SU-DHL-6 (cell line): ENCODE data around the gene DOCK11.
A peak's percentile ranks its signal among the peaks of the same experiment; 100 is the strongest.

ENCODE experiments used
- H2AFZ ChIP-seq: fragments of 200-600 bp; sonication (generic); 2 replicates; pipeline ENCODE4 v1.6.1; 2014; ENCODE audit warnings: low read depth, mild to moderate bottlenecking, moderate library complexity, mixed read lengths, antibody characterized with exemption, low read length; ENCODE audit not compliant: severe bottlenecking
- H3F3A ChIP-seq: fragments of 200-600 bp; shearing (Covaris generic); 2 replicates; pipeline ENCODE4 v1.6.0; 2016; ENCODE audit warnings: antibody characterized with exemption, mild to moderate bottlenecking; ENCODE audit not compliant: insufficient read depth
- H3K27ac ChIP-seq: fragments of 200-600 bp; sonication (generic); 2 replicates; pipeline ENCODE4 v1.5.1; 2016; ENCODE audit warnings: low read depth, mild to moderate bottlenecking, low read length, moderate library complexity, mixed read lengths
- H3K27me3 ChIP-seq: fragments of 200-600 bp; sonication (generic), shearing (Covaris generic); 2 replicates; pipeline ENCODE4 v1.6.0; 2014; ENCODE audit warnings: mild to moderate bottlenecking, low read length
- H3K36me3 ChIP-seq: fragments of 200-600 bp; sonication (generic); 2 replicates; pipeline ENCODE4 v1.6.1; 2014; ENCODE audit warnings: mild to moderate bottlenecking, low read length, mixed read lengths
- H3K4me2 ChIP-seq: fragments of 300-600, 200-600 bp; shearing (Covaris generic), sonication (generic); 2 replicates; pipeline ENCODE4 v1.6.0; 2014; ENCODE audit warnings: low read length, low read depth, mild to moderate bottlenecking; ENCODE audit not compliant: poor library complexity, severe bottlenecking
- H3K4me3 ChIP-seq: fragments of 200-600 bp; sonication (generic); 2 replicates; pipeline ENCODE4 v1.5.1; 2014; ENCODE audit warnings: antibody characterized with exemption, low read length, mild to moderate bottlenecking, mixed read lengths; ENCODE audit not compliant: insufficient read depth, poor library complexity, severe bottlenecking
- H3K79me2 ChIP-seq: fragments of 200-600 bp; sonication (generic); 2 replicates; pipeline ENCODE4 v1.6.1; 2014; ENCODE audit warnings: mild to moderate bottlenecking, low read length, moderate library complexity; ENCODE audit not compliant: insufficient read depth
- H3K9ac ChIP-seq: fragments of 200-600 bp; sonication (generic); 2 replicates; pipeline ENCODE4 v1.7.0; 2014; ENCODE audit warnings: mild to moderate bottlenecking, low read length
- H3K9me2 ChIP-seq: fragments of 200-600 bp; sonication (generic); replicated peaks from 2 replicates; pipeline ENCODE4 v1.6.1; 2014; ENCODE audit warnings: low read length; ENCODE audit not compliant: insufficient read depth
- H3K9me3 ChIP-seq: fragments of 200-600 bp; sonication (generic); 2 replicates; pipeline ENCODE4 v1.6.1; 2014; ENCODE audit warnings: low read length, mixed read lengths; ENCODE audit not compliant: insufficient read depth
- H4K20me1 ChIP-seq: fragments of 200-600 bp; sonication (generic); 2 replicates; pipeline ENCODE4 v1.6.1; 2014; ENCODE audit warnings: low read depth, mild to moderate bottlenecking, antibody characterized with exemption, low read length, moderate library complexity, mixed read lengths
- CTCF ChIP-seq: fragments of 200-600 bp; sonication (generic); IDR thresholded peaks from one replicate; pipeline ENCODE4 v1.5.1; 2017; ENCODE audit warnings: antibody characterized with exemption, mild to moderate bottlenecking, low read length, moderate library complexity; ENCODE audit not compliant: insufficient read depth, poor library complexity, severe bottlenecking
- EZH2phosphoT487 ChIP-seq: fragments of 200-600 bp; sonication (generic), shearing (Covaris generic); conservative IDR thresholded peaks from 2 replicates; pipeline ENCODE4 v1.6.1; 2018; ENCODE audit warnings: mild to moderate bottlenecking, antibody characterized with exemption, low read length, moderate library complexity, mixed read lengths

DOCK11 gene

GRCh38 chrX:118530219-118530911, 34.8 kb downstream of the DOCK11 start:
- H2AFZ ChIP-seq = no peak overlapping the region
- H3K36me3 ChIP-seq = no peaks in the 10 kb centered on the region
- H3F3A ChIP-seq = no peaks in the 10 kb centered on the region
- no peaks in the 10 kb centered on the region for H3K27me3 ChIP-seq
- H3K4me3 ChIP-seq = no peak overlapping the region
- H3K4me2 ChIP-seq = no peak overlapping the region
- H3K79me2 ChIP-seq = no peaks in the 10 kb centered on the region
- TF ChIP-seq CTCF = no peak
- no peak for TF ChIP-seq EZH2phosphoT487
- no peaks in the 10 kb centered on the region for H3K9me2 ChIP-seq
- H3K9ac ChIP-seq = no peak overlapping the region
- H4K20me1 ChIP-seq = no peaks in the 10 kb centered on the region
- H3K9me3 ChIP-seq = no peaks in the 10 kb centered on the region
- H3K27ac ChIP-seq = no peak overlapping the region

- Histone ChIP-seq H3K27ac (no peak overlapping the region), H3K9ac (no peak overlapping the region), H3F3A (no peaks in the 10 kb centered on the region), H4K20me1 (no peaks in the 10 kb centered on the region), H3K4me3 (no peak overlapping the region), H3K27me3 (no peaks in the 10 kb centered on the region), H3K36me3 (no peaks in the 10 kb centered on the region), H2AFZ (no peak overlapping the region), H3K4me2 (no peak overlapping the region), H3K9me3 (no peaks in the 10 kb centered on the region), H3K9me2 (no peaks in the 10 kb centered on the region), H3K79me2 (no peaks in the 10 kb centered on the region)
- TF ChIP-seq CTCF = no peak
- TF ChIP-seq EZH2phosphoT487 = no peak
Observed at GRCh38 chrX:118534716-118535493, 39.3 kb downstream of the DOCK11 start.

- Histone ChIP-seq H4K20me1 (no peaks in the 10 kb centered on the region), H3K4me2 (peak overlapping the region; percentile 32), H3K4me3 (no peak overlapping the region), H3K79me2 (no peaks in the 10 kb centered on the region), H3F3A (no peaks in the 10 kb centered on the region), H3K9me3 (no peaks in the 10 kb centered on the region), H3K36me3 (no peaks in the 10 kb centered on the region), H3K27me3 (no peaks in the 10 kb centered on the region), H3K9ac (no peak overlapping the region), H2AFZ (no peak overlapping the region), H3K9me2 (no peaks in the 10 kb centered on the region), H3K27ac (no peak overlapping the region)
- TF ChIP-seq CTCF = no peak
- no peak for TF ChIP-seq EZH2phosphoT487
Observed at GRCh38 chrX:118536204-118536603, 40.6 kb downstream of the DOCK11 start.
